Measurements from ENCODE around the gene TMEM223.
"Not testable (repeated sequence)": the region's sequence is repeated elsewhere in the genome, so short reads cannot be mapped to it uniquely, and the experiment has no call there.

Gene TMEM223

GRCh38 chr11:62752177-62752785, 39.5 kb downstream of the TMEM223 start:
- no peak for DNase-seq

- not testable (repeated sequence) for DNase-seq
Measured at GRCh38 chr11:62749931-62750330, 41.9 kb downstream of the TMEM223 start.

GRCh38 chr11:62747475-62748160, 44.2 kb downstream of the TMEM223 start:
- no peak for DNase-seq

Data from NK-92 treated with Interleukin-12 subunit alpha and Interleukin-12 subunit beta, amount 100 ng/mL, for 24 hours (cell line).